ENCODE measurements around the gene MYO1E.
A peak's percentile ranks its signal among the peaks of the same experiment; 100 is the strongest.

Gene MYO1E

DNA sequence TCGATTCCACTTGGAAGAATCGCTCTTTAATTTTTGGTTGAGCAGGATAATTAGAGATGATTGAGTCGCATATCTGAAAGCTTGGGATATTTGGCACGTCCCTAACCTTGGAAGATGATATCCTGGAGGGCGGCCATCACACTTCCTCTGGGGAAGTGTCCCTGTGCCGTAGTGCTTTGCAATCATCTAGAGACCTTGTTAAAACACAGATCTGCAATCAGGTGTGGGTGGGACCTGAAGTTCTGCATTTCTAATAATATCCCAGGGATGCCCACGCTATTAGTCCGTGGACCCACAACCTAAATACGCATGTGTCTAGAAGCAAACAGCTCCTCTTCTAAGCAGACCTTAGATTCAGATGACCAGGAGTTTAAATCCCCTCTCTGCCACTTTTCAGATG lies 20.5 kb downstream of the MYO1E start:
- TF ChIP-seq, protein P1, sequence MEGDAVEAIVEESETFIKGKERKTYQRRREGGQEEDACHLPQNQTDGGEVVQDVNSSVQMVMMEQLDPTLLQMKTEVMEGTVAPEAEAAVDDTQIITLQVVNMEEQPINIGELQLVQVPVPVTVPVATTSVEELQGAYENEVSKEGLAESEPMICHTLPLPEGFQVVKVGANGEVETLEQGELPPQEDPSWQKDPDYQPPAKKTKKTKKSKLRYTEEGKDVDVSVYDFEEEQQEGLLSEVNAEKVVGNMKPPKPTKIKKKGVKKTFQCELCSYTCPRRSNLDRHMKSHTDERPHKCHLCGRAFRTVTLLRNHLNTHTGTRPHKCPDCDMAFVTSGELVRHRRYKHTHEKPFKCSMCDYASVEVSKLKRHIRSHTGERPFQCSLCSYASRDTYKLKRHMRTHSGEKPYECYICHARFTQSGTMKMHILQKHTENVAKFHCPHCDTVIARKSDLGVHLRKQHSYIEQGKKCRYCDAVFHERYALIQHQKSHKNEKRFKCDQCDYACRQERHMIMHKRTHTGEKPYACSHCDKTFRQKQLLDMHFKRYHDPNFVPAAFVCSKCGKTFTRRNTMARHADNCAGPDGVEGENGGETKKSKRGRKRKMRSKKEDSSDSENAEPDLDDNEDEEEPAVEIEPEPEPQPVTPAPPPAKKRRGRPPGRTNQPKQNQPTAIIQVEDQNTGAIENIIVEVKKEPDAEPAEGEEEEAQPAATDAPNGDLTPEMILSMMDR (IDR thresholded peaks at IDR 0.05; ENCODE audit: low read length, missing control alignments) = no peak
- no peak overlapping the region for H3K4me3 ChIP-seq (replicated peaks; ENCODE audit: low read depth, low read length)
- DNase-seq (ENCODE audit: low read depth) = no peak

DNA sequence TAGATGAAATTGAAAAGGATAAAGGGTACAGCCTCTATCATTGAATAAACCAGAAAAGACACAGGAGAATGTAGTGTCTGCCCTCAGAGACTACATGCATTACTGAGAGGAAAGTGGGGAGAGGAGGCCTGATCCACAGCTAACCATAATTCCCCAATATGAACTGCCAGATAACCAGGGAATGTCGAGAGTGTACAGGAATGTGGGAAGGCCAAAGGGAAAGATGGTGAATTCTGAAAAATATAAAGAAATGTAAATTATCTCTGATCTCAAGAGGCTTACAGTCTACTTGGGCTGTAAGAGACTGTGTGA lies 22.3 kb downstream of the MYO1E start:
- no peak for DNase-seq (ENCODE audit: low read depth)
- TF ChIP-seq, protein P1 (IDR thresholded peaks at IDR 0.05; ENCODE audit: low read length, missing control alignments) = no peak
- H3K4me3 ChIP-seq (replicated peaks; ENCODE audit: low read depth, low read length) = no peak overlapping the region

DNA sequence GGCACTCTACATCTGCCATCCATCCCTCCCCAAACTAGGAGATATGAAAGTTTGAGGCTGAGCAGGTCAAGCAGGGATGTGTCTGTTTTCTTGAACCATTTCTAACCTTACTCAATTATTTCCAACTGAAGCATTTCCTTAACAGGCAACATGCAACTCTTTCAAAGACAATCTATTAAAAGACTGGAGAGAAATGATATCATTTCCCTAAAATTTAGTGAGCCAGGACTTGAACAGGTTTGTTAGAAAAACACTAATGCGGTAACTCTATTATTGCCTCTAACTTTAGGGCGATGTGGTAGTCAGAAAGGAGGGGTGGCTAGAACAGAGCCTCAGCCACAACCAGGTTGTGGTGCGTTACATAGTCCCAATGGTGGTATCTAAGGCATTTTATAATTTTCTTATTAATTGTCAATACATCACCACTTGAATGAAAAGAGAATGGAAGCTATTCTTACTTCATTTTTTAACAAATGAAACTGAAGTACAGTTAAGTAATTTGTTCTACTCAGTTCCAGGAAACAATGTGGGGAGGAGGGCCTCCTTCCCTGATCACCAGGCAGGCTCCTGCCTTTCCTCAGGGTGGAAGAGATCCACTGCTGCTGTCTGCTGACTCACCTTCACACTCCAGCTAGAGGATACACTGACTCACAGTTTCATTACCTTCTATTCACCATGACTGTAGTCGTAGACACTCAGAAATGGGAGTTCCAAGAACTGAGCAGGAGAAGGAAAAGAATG lies 22.8 kb downstream of the MYO1E start:
- H3K4me3 ChIP-seq (replicated peaks; ENCODE audit: low read depth, low read length) = no peak overlapping the region
- TF ChIP-seq, protein P1 (IDR thresholded peaks at IDR 0.05; ENCODE audit: low read length, missing control alignments) = no peak
- DNase-seq (ENCODE audit: low read depth) = peak; percentile 90

DNA sequence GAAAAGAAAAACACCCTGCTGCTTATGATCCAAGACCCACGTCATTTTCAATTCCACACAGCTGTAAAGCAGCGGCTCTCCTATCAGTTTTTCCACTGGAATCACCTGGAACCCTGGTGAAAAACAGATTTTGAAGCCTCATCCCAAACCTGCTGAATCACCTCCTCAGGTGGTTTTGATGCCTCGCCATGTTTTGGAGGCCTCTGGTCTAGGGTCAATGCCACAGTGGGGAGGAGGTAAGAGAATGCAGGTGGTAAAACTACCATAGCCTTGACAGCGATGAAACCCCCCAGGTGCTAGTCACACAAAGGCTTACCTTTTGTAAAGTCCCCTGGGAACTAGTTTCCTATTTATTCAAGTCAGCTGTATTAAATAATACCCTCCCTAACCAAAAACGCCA lies 24.8 kb downstream of the MYO1E start:
- no peak for DNase-seq (ENCODE audit: low read depth)

DNA sequence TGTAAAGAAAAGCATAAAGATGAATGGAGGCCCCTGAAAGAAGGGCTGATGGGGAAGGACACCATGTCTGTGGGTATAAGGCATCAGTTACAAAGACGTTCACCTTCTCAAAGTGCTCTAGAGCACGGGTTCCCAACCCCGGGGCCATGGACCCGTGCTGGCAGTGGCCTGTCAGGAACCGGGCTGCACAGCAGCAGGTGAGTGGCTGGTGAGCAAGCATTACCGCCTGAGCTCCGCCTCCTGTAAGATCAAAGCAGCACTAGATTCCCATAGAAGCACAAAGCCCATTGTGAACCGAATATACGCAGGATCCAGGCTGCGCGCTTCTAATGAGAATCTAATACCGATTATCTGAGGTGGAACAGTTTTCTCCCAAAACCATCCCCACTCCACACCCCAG lies 25.7 kb downstream of the MYO1E start:
- TF ChIP-seq, protein P1 (IDR thresholded peaks at IDR 0.05; ENCODE audit: low read length, missing control alignments) = no peak
- H3K4me3 ChIP-seq (replicated peaks; ENCODE audit: low read depth, low read length) = no peak overlapping the region
- no peak for DNase-seq (ENCODE audit: low read depth)

More for the DNA sequence above, 24.8 kb downstream of the MYO1E start:
- no peak overlapping the region for H3K4me3 ChIP-seq (replicated peaks; ENCODE audit: low read depth, low read length)
- TF ChIP-seq, protein P1 (IDR thresholded peaks at IDR 0.05; ENCODE audit: low read length, missing control alignments) = no peak

DNA sequence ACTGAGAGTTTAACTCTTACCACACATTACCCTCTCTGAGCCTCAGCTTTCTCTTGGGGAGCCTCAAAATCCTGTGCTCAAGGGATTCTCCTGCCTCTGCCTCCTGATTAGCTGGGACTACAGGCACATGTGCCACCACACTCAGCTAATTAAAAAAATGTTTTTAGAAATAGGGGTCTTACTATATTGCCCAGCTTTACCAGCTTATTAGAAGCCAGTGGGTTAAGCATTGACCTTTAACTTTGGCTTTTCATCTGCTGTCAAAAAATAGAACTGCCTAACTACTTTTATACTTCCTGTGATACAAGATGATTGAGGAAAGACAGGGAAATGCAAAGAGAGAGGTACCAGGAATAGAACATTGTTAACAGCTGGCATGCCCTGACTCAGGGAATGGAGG lies 27.3 kb downstream of the MYO1E start:
- TF ChIP-seq, protein P1 (IDR thresholded peaks at IDR 0.05; ENCODE audit: low read length, missing control alignments) = no peak
- no peak for DNase-seq (ENCODE audit: low read depth)

DNA sequence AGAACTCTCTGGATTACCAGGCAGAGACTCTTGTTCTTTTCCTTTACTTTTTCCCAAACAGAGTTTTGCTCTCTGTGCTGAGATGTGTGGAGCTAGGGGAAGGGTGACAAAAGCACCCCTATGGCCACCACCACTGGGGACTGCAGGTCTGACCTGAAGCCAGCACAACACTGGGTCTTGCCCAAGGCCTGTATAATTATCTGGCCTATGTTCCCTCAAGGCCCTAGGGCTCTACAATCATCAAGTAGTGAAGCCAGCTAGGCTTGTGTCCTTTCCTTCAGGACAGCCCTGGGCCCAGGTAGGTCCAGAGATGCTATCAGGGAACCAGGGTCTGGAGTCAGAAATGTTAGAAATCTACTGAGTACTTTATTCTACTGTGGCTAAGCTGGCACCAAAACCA lies 28.4 kb downstream of the MYO1E start:
- H3K4me3 ChIP-seq (replicated peaks; ENCODE audit: low read depth, low read length) = no peak overlapping the region
- TF ChIP-seq, protein P1 (IDR thresholded peaks at IDR 0.05; ENCODE audit: low read length, missing control alignments) = no peak
- DNase-seq (ENCODE audit: low read depth) = no peak

More for the DNA sequence above, 27.3 kb downstream of the MYO1E start:
- H3K4me3 ChIP-seq (replicated peaks; ENCODE audit: low read depth, low read length) = no peak overlapping the region
